GM12878 (cell line): Measurements from ENCODE around the gene NOTCH1.

Source experiments
- BHLHE40 ChIP-seq, 2 experiments: fragments of 450-650 bp in 1 of 2; IDR thresholded peaks; 2 replicates each; pipeline ENCODE4 v1.6.1; 2011 to 2017; ENCODE audit warnings: low read depth in 2 of 2, borderline replicate concordance in 1 of 2, improper control_type of control experiment in 1 of 2, low read length in 1 of 2, mild to moderate bottlenecking in 1 of 2
- EED ChIP-seq: sonication (generic); IDR thresholded peaks from 2 replicates; pipeline ENCODE4 v1.6.1; 2016; ENCODE audit warnings: antibody characterized with exemption, low read depth
- EZH2 ChIP-seq: IDR thresholded peaks from 2 replicates; pipeline ENCODE4 v1.6.1; 2012; ENCODE audit warnings: low read depth, mild to moderate bottlenecking, control low read depth, inconsistent platforms, low read length, borderline replicate concordance; ENCODE audit not compliant: control insufficient read depth
- NFYA ChIP-seq: IDR thresholded peaks from 2 replicates; pipeline ENCODE4 v1.6.1; 2011; ENCODE audit warnings: low read depth, mild to moderate bottlenecking, low read length, improper control_type of control experiment, borderline replicate concordance
- POLR2A ChIP-seq: IDR thresholded peaks from 2 replicates; pipeline ENCODE4 v1.6.1; 2011; ENCODE audit warnings: low read depth, mild to moderate bottlenecking, low read length
- POLR2AphosphoS2 ChIP-seq: IDR thresholded peaks from 2 replicates; pipeline ENCODE4 v1.6.1; 2011; ENCODE audit warnings: low read depth, mild to moderate bottlenecking, low read length, improper control_type of control experiment, moderate library complexity
- RFX5 ChIP-seq: IDR thresholded peaks from 2 replicates; pipeline ENCODE4 v1.6.1; 2011; ENCODE audit warnings: low read depth, low read length, improper control_type of control experiment
- TF ChIP-seq, protein P1 (sequence below), 3 experiments: IDR thresholded peaks in 2 of 3; conservative IDR thresholded peaks in 1 of 3; 2 replicates each; pipeline ENCODE4 v1.5.1; 2011; ENCODE audit warnings: low read depth in 3 of 3, low read length in 3 of 3, mild to moderate bottlenecking in 3 of 3, control low read depth in 2 of 3, moderate library complexity in 2 of 3, inconsistent platforms in 1 of 3, mixed read lengths in 1 of 3; ENCODE audit not compliant: control insufficient read depth in 2 of 3, insufficient read depth in 1 of 3; ENCODE audit errors: extremely low read depth in 1 of 3
- TF ChIP-seq, protein P2 (sequence below): fragments of 450-650 bp; IDR thresholded peaks from 2 replicates; pipeline ENCODE4 v1.6.1; 2014; ENCODE audit warnings: mild to moderate bottlenecking
- TF ChIP-seq, protein P3 (sequence below): IDR thresholded peaks from 2 replicates; pipeline ENCODE4 v1.6.1; 2012; ENCODE audit warnings: low read depth, low read length, improper control_type of control experiment
- TF ChIP-seq, protein P4 (sequence below): IDR thresholded peaks from 2 replicates; pipeline ENCODE4 v1.6.1; 2011; ENCODE audit warnings: mild to moderate bottlenecking, low read depth, low read length, moderate library complexity; ENCODE audit not compliant: insufficient replicate concordance
- TF ChIP-seq, protein P5 (sequence below): fragments of 150-350 bp; IDR thresholded peaks from 2 replicates; pipeline ENCODE4 v1.6.1; 2014; ENCODE audit warnings: mild to moderate bottlenecking, low read depth, low read length

DNA sequence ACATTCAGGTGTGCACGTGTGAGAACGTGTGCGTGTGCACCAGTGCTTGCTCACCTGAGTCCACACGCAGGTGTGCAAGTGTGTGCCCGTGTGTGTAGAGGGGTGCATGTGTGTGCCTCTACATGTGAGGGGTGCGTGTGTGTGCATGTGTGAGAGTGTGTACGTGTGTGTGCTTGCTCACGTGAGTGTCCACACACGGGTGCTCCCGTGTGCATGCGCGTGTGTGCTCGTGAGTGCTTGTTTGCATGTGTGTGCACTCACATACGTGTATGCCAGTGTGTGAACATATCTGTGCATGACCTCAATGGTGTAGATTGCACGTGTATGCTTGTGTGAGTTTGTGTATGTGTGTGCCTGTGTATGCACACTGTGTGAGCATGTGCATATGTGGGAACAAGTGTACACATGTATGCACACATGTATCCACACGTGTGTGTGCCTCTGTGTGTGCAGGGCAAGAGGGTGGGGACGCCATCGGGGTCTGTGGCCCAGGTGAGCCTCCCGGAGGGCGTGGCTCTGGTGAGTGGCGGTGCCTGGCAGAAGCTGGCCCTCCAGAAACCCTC lies 40.6 kb upstream of the NOTCH1 start:
- no peak for TF ChIP-seq NFYA
- TF ChIP-seq, protein P1, sequence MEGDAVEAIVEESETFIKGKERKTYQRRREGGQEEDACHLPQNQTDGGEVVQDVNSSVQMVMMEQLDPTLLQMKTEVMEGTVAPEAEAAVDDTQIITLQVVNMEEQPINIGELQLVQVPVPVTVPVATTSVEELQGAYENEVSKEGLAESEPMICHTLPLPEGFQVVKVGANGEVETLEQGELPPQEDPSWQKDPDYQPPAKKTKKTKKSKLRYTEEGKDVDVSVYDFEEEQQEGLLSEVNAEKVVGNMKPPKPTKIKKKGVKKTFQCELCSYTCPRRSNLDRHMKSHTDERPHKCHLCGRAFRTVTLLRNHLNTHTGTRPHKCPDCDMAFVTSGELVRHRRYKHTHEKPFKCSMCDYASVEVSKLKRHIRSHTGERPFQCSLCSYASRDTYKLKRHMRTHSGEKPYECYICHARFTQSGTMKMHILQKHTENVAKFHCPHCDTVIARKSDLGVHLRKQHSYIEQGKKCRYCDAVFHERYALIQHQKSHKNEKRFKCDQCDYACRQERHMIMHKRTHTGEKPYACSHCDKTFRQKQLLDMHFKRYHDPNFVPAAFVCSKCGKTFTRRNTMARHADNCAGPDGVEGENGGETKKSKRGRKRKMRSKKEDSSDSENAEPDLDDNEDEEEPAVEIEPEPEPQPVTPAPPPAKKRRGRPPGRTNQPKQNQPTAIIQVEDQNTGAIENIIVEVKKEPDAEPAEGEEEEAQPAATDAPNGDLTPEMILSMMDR (IDR thresholded peaks at IDR 0.05 in 2 of 3, conservative IDR thresholded peaks at IDR 0.05 in 1 of 3; ENCODE audit: control insufficient read depth in 2 of 3, extremely low read depth in 1 of 3, insufficient read depth in 1 of 3, low read depth in 3 of 3, low read length in 3 of 3) = no peak
- TF ChIP-seq POLR2AphosphoS2 = no peak
- TF ChIP-seq, protein P2, sequence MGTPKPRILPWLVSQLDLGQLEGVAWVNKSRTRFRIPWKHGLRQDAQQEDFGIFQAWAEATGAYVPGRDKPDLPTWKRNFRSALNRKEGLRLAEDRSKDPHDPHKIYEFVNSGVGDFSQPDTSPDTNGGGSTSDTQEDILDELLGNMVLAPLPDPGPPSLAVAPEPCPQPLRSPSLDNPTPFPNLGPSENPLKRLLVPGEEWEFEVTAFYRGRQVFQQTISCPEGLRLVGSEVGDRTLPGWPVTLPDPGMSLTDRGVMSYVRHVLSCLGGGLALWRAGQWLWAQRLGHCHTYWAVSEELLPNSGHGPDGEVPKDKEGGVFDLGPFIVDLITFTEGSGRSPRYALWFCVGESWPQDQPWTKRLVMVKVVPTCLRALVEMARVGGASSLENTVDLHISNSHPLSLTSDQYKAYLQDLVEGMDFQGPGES = no peak
- TF ChIP-seq EED = no peak
- TF ChIP-seq EZH2 = no peak
- TF ChIP-seq, protein P3, sequence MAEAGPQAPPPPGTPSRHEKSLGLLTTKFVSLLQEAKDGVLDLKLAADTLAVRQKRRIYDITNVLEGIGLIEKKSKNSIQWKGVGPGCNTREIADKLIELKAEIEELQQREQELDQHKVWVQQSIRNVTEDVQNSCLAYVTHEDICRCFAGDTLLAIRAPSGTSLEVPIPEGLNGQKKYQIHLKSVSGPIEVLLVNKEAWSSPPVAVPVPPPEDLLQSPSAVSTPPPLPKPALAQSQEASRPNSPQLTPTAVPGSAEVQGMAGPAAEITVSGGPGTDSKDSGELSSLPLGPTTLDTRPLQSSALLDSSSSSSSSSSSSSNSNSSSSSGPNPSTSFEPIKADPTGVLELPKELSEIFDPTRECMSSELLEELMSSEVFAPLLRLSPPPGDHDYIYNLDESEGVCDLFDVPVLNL = no peak
- TF ChIP-seq, protein P4, sequence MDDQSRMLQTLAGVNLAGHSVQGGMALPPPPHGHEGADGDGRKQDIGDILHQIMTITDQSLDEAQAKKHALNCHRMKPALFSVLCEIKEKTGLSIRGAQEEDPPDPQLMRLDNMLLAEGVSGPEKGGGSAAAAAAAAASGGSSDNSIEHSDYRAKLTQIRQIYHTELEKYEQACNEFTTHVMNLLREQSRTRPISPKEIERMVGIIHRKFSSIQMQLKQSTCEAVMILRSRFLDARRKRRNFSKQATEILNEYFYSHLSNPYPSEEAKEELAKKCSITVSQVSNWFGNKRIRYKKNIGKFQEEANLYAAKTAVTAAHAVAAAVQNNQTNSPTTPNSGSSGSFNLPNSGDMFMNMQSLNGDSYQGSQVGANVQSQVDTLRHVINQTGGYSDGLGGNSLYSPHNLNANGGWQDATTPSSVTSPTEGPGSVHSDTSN = no peak
- no peak for TF ChIP-seq POLR2A
- peak; percentile 13 to 58; a peak in 2 of 4 replicates for TF ChIP-seq BHLHE40 (IDR thresholded peaks at IDR 0.05; ENCODE audit: borderline replicate concordance in 1 of 2, low read depth in 2 of 2, low read length in 1 of 2)
- TF ChIP-seq RFX5 = no peak
- TF ChIP-seq, protein P5, sequence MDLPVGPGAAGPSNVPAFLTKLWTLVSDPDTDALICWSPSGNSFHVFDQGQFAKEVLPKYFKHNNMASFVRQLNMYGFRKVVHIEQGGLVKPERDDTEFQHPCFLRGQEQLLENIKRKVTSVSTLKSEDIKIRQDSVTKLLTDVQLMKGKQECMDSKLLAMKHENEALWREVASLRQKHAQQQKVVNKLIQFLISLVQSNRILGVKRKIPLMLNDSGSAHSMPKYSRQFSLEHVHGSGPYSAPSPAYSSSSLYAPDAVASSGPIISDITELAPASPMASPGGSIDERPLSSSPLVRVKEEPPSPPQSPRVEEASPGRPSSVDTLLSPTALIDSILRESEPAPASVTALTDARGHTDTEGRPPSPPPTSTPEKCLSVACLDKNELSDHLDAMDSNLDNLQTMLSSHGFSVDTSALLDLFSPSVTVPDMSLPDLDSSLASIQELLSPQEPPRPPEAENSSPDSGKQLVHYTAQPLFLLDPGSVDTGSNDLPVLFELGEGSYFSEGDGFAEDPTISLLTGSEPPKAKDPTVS = no peak
